ENCODE results near the gene ZBED3. TPM values are rescaled to one million over a fixed set of nuclear protein-coding genes. Genes with fewer than 3 reads are reported as not detected.
"Not testable (repeated sequence)": the region's sequence is repeated elsewhere in the genome, so short reads cannot be mapped to it uniquely, and the experiment has no call there.

ZBED3 gene
- total RNA-seq, 1 donor from 2014 or later = 21.0 TPM

- TF ChIP-seq CTCF (IDR thresholded peaks at IDR 0.05) = no peak
- Mint-ChIP-seq H3K27me3 (ENCODE audit: unreplicated experiment) (no peaks in the 10 kb centered on the region), H3K27ac (ENCODE audit: unreplicated experiment) (peak overlapping the region; percentile 98), H3K36me3 (ENCODE audit: unreplicated experiment) (peaks cover 17% of the 10 kb centered on the region), H3K4me1 (ENCODE audit: unreplicated experiment) (peaks cover 31% of the 10 kb centered on the region), H3K4me3 (ENCODE audit: unreplicated experiment) (peak overlapping the region; percentile 97), H3K9me3 (ENCODE audit: unreplicated experiment) (peaks cover 3% of the 10 kb centered on the region)
- no peak for DNase-seq (ENCODE audit: extremely low spot score, unreplicated experiment)
Measured at GRCh38 chr5:77087484-77088261, 588 bp upstream of the ZBED3 start.

GRCh38 chr5:77086368-77086688, 757 bp downstream of the ZBED3 start:
- no peaks in the 10 kb centered on the region for H3K27me3 Mint-ChIP-seq (ENCODE audit: unreplicated experiment)
- TF ChIP-seq CTCF (IDR thresholded peaks at IDR 0.05) = no peak
- H3K27ac Mint-ChIP-seq (ENCODE audit: unreplicated experiment) = peak overlapping the region; percentile 98
- no peak for DNase-seq (ENCODE audit: extremely low spot score, unreplicated experiment)
- peaks cover 31% of the 10 kb centered on the region for H3K4me1 Mint-ChIP-seq (ENCODE audit: unreplicated experiment)
- H3K9me3 Mint-ChIP-seq (ENCODE audit: unreplicated experiment) = peaks cover 3% of the 10 kb centered on the region
- peak overlapping the region; percentile 97 for H3K4me3 Mint-ChIP-seq (ENCODE audit: unreplicated experiment)
- peaks cover 24% of the 10 kb centered on the region for H3K36me3 Mint-ChIP-seq (ENCODE audit: unreplicated experiment)

GRCh38 chr5:77083088-77083487, 4.0 kb downstream of the ZBED3 start:
- peaks cover 26% of the 10 kb centered on the region for H3K4me1 Mint-ChIP-seq (ENCODE audit: unreplicated experiment)
- DNase-seq (ENCODE audit: extremely low spot score, unreplicated experiment) = no peak
- TF ChIP-seq CTCF (IDR thresholded peaks at IDR 0.05) = no peak
- H3K9me3 Mint-ChIP-seq (ENCODE audit: unreplicated experiment) = no peaks in the 10 kb centered on the region
- H3K4me3 Mint-ChIP-seq (ENCODE audit: unreplicated experiment) = no peak overlapping the region
- H3K27ac Mint-ChIP-seq (ENCODE audit: unreplicated experiment) = no peak overlapping the region
- no peaks in the 10 kb centered on the region for H3K27me3 Mint-ChIP-seq (ENCODE audit: unreplicated experiment)
- H3K36me3 Mint-ChIP-seq (ENCODE audit: unreplicated experiment) = peaks cover 26% of the 10 kb centered on the region

- no peak for DNase-seq (ENCODE audit: extremely low spot score, unreplicated experiment)
- H3K4me3 Mint-ChIP-seq (ENCODE audit: unreplicated experiment) = no peak overlapping the region
- H3K4me1 Mint-ChIP-seq (ENCODE audit: unreplicated experiment) = peaks cover 23% of the 10 kb centered on the region
- TF ChIP-seq CTCF (IDR thresholded peaks at IDR 0.05) = no peak
- no peaks in the 10 kb centered on the region for H3K27me3 Mint-ChIP-seq (ENCODE audit: unreplicated experiment)
- no peaks in the 10 kb centered on the region for H3K9me3 Mint-ChIP-seq (ENCODE audit: unreplicated experiment)
- no peak overlapping the region for H3K27ac Mint-ChIP-seq (ENCODE audit: unreplicated experiment)
- peaks cover 26% of the 10 kb centered on the region for H3K36me3 Mint-ChIP-seq (ENCODE audit: unreplicated experiment)
Measured at GRCh38 chr5:77082280-77082679, 4.8 kb downstream of the ZBED3 start.

- TF ChIP-seq CTCF (IDR thresholded peaks at IDR 0.05) = no peak
- H3K4me3 Mint-ChIP-seq (ENCODE audit: unreplicated experiment) = no peak overlapping the region
- H3K27me3 Mint-ChIP-seq (ENCODE audit: unreplicated experiment) = no peaks in the 10 kb centered on the region
- DNase-seq (ENCODE audit: extremely low spot score, unreplicated experiment) = no peak
- H3K4me1 Mint-ChIP-seq (ENCODE audit: unreplicated experiment) = peaks cover 27% of the 10 kb centered on the region
- H3K36me3 Mint-ChIP-seq (ENCODE audit: unreplicated experiment) = peaks cover 27% of the 10 kb centered on the region
- no peak overlapping the region for H3K27ac Mint-ChIP-seq (ENCODE audit: unreplicated experiment)
- no peaks in the 10 kb centered on the region for H3K9me3 Mint-ChIP-seq (ENCODE audit: unreplicated experiment)
Measured at GRCh38 chr5:77080905-77081304, 6.2 kb downstream of the ZBED3 start.

- H3K4me3 Mint-ChIP-seq (ENCODE audit: unreplicated experiment); DNase-seq (ENCODE audit: extremely low spot score, unreplicated experiment); H3K9me3 Mint-ChIP-seq (ENCODE audit: unreplicated experiment); H3K27me3 Mint-ChIP-seq (ENCODE audit: unreplicated experiment); H3K27ac Mint-ChIP-seq (ENCODE audit: unreplicated experiment): not testable (repeated sequence)
- Mint-ChIP-seq H3K4me1 (ENCODE audit: unreplicated experiment) (peaks cover 23% of the 10 kb centered on the region), H3K36me3 (ENCODE audit: unreplicated experiment) (peaks cover 27% of the 10 kb centered on the region)
Measured at GRCh38 chr5:77080479-77080878, 6.6 kb downstream of the ZBED3 start.

All from osteocyte (in vitro differentiated cells).